ENCODE results near the gene FILIP1. TPM values are rescaled to one million over a fixed set of nuclear protein-coding genes. Genes with fewer than 3 reads are reported as not detected.

Gene FILIP1
- total and polyA plus RNA-seq, 4 experiments from 2014 or later = not detected

DNA sequence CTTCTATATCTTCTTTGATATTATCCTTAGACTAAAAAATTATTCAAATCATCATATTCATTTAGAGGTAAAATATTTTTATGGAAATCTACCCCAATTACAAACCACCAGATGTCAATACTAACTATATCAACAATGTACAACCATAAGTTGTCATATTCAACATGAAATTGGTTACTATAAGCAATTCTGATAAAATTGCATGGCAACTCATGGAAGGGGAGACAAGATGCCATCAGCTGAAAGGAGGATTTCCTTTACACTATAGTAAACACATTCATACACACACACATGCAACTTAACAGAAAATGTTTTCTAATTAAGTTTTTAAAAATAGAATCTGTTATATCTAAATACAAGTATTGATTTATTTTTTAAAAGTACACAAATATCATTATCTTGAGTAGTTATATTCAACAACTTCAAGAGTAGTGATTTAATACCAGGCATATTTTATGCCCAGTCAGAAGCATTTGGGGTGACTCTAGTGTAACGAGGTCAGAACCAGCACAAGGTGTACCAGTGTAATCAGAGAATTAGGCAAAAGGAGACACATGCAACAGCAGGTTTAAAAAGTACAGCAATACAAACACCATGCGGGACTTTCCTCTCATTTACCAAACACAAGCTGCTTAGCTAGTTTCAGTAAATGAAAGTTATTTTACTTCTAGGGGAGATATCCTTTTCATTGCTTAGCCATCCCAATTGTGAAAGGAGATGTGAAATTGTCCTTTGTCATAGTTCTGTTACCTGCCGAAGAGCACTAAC is 1.0 kb downstream of the FILIP1 start:
- ChIA-PET POLR2A (ENCODE audit: partially characterized antibody) (no interaction called here), CTCF (ENCODE audit: partially characterized antibody) (no interaction called here)
- Mint-ChIP-seq H3K4me3 (no peak overlapping the region), H3K4me1 (peaks cover 4 to 11% (median 8%) of the 10 kb centered on the region in 4 donors), H3K9me3 (no peaks in the 10 kb centered on the region), H3K27me3 (peaks cover 14 to 15% of the 10 kb centered on the region in 2 donors), H3K36me3 (no peaks in the 10 kb centered on the region), H3K27ac (no peak overlapping the region)
- Histone ChIP-seq H3K9me3 (ENCODE audit: control insufficient read depth in 1 of 2, low read length in 2 of 2) (no peaks in the 10 kb centered on the region), H3K4me3 (ENCODE audit: low read length in 2 of 2) (no peak overlapping the region), H3K27me3 (ENCODE audit: insufficient read depth, low read length) (no peaks in the 10 kb centered on the region), H3K36me3 (ENCODE audit: insufficient read depth, low read length) (no peaks in the 10 kb centered on the region), H3K4me1 (ENCODE audit: insufficient read depth, low read length) (peaks cover 9% of the 10 kb centered on the region), H3K27ac (ENCODE audit: low read depth, low read length) (no peak overlapping the region)
- no peak for DNase-seq
- intact Hi-C loops (cut with micrococcal nuclease) = no loop called here

DNA sequence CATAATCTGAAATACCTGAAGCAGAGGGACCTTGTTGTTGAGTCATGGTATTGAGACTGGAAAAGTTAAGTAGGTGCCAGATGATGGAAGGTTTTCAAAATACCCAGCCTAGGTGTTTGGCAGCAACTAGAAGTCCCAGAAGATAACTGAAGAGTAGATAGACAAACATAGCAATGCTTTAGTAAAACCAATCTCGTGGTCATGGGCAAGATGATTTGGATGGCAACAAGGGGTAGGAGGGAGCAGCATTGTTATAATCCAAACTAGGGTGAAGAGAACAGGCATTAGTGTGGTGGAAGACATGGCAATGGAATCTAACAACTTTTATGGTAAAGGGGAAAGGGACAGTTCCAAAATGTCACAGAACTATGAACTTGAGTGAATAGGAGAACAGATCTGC is 2.3 kb downstream of the FILIP1 start:
- H3K36me3 Mint-ChIP-seq = no peaks in the 10 kb centered on the region
- H3K27me3 Mint-ChIP-seq = peaks cover 14 to 16% of the 10 kb centered on the region in 2 donors
- ChIA-PET CTCF (ENCODE audit: partially characterized antibody) (no interaction called here), POLR2A (ENCODE audit: partially characterized antibody) (no interaction called here)
- H3K9me3 Mint-ChIP-seq = no peaks in the 10 kb centered on the region
- intact Hi-C loops (cut with micrococcal nuclease) = no loop called here
- Histone ChIP-seq H3K27me3 (ENCODE audit: insufficient read depth, low read length) (no peaks in the 10 kb centered on the region), H3K4me3 (ENCODE audit: low read length in 2 of 2) (no peak overlapping the region), H3K4me1 (ENCODE audit: insufficient read depth, low read length) (peaks cover 8% of the 10 kb centered on the region), H3K36me3 (ENCODE audit: insufficient read depth, low read length) (no peaks in the 10 kb centered on the region), H3K27ac (ENCODE audit: low read depth, low read length) (no peak overlapping the region), H3K9me3 (ENCODE audit: control insufficient read depth in 1 of 2, low read length in 2 of 2) (no peaks in the 10 kb centered on the region)
- H3K4me3 Mint-ChIP-seq = no peak overlapping the region
- H3K4me1 Mint-ChIP-seq = peaks cover 3 to 10% (median 5%) of the 10 kb centered on the region in 4 donors
- H3K27ac Mint-ChIP-seq = no peak overlapping the region
- DNase-seq = no peak

DNA sequence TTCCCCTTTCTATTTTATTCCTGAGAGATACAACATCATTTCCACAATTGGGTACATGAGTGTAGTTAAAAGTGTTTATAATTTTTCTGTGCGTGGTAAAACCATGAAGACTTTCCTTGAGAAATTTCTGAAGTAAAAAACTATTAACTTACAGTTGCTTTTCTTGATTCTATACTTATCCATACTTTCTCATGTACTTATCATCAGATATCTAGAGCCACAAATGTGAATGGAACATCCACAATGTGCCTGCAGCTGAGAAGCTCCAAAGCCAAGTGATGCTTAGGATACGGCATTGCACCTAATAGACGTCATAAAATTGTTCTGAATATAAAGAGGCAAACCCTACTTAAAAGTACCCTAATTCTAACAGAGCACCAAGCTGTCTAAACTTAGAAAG is 2.9 kb downstream of the FILIP1 start:
- Mint-ChIP-seq H3K4me1 (peaks cover 0 to 5% (median under 1%) of the 10 kb centered on the region in 4 donors), H3K27ac (no peak overlapping the region), H3K36me3 (no peaks in the 10 kb centered on the region), H3K27me3 (peaks cover 11 to 16% of the 10 kb centered on the region in 2 donors), H3K4me3 (no peak overlapping the region), H3K9me3 (peaks cover 0 to 2% (median 0%) of the 10 kb centered on the region in 8 donors)
- H3K27ac ChIP-seq (ENCODE audit: low read depth, low read length) = no peak overlapping the region
- CTCF ChIA-PET (ENCODE audit: partially characterized antibody) = no interaction called here
- H3K27me3 ChIP-seq (ENCODE audit: insufficient read depth, low read length) = no peaks in the 10 kb centered on the region
- intact Hi-C loops (cut with micrococcal nuclease) = no loop called here
- H3K9me3 ChIP-seq (ENCODE audit: control insufficient read depth in 1 of 2, low read length in 2 of 2) = no peaks in the 10 kb centered on the region
- peaks cover 2% of the 10 kb centered on the region for H3K4me1 ChIP-seq (ENCODE audit: insufficient read depth, low read length)
- POLR2A ChIA-PET (ENCODE audit: partially characterized antibody) = no interaction called here
- DNase-seq = no peak
- H3K36me3 ChIP-seq (ENCODE audit: insufficient read depth, low read length) = no peaks in the 10 kb centered on the region
- H3K4me3 ChIP-seq (ENCODE audit: low read length in 2 of 2) = no peak overlapping the region

DNA sequence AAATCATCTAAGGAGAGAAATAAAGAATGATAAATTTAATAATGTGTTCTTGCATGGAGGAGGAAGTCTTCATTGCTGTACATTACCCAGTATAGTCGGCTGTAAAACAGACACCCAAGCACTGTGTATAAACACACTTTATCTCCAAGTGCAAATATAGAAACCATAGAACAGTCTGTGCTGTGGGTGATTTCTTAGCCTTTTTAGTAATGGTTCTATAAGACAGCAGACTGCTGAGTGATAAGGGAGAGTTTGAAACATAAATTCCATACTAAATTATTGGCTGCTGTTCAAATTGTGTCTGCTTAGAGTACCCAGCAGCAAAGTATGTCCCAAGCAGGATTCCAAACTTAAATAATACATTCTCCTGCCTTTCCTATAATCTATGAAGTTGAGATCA is 4.6 kb downstream of the FILIP1 start:
- no peak overlapping the region for H3K4me3 Mint-ChIP-seq
- ChIA-PET CTCF (ENCODE audit: partially characterized antibody) (no interaction called here), POLR2A (ENCODE audit: partially characterized antibody) (no interaction called here)
- peaks cover 8 to 13% of the 10 kb centered on the region in 2 donors for H3K27me3 Mint-ChIP-seq
- Histone ChIP-seq H3K36me3 (ENCODE audit: insufficient read depth, low read length) (no peaks in the 10 kb centered on the region), H3K9me3 (ENCODE audit: control insufficient read depth in 1 of 2, low read length in 2 of 2) (no peaks in the 10 kb centered on the region), H3K4me3 (ENCODE audit: low read length in 2 of 2) (no peak overlapping the region), H3K27me3 (ENCODE audit: insufficient read depth, low read length) (no peaks in the 10 kb centered on the region), H3K4me1 (ENCODE audit: insufficient read depth, low read length) (no peaks in the 10 kb centered on the region), H3K27ac (ENCODE audit: low read depth, low read length) (no peak overlapping the region)
- intact Hi-C loops (cut with micrococcal nuclease) = no loop called here
- no peaks in the 10 kb centered on the region for H3K36me3 Mint-ChIP-seq
- no peak overlapping the region for H3K27ac Mint-ChIP-seq
- no peaks in the 10 kb centered on the region for H3K4me1 Mint-ChIP-seq
- H3K9me3 Mint-ChIP-seq = peaks cover 0 to 2% (median 0%) of the 10 kb centered on the region in 8 donors
- no peak for DNase-seq

DNA sequence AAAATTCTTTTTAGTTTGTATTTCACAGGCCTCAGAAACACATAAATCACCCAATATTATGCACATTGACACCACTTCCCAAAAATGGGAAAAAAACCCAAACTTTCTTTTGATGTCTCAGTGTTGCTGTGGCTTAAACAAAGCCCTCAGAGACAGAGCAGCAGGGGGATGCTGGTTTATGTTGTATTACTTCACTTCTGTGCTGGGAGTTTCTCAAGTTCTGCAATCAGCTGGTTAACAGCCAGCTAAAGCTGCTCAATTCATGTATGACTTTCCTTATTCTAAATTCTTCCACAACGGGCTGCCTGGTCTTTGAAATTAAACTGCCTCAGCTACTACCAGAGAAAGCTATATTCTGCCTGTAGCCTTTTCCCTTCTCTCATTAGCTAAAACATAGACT is 5.6 kb downstream of the FILIP1 start:
- Mint-ChIP-seq H3K4me1 (no peaks in the 10 kb centered on the region), H3K4me3 (no peak overlapping the region), H3K9me3 (peaks cover 0 to 2% (median 0%) of the 10 kb centered on the region in 8 donors), H3K27ac (no peak overlapping the region), H3K27me3 (peaks cover 7 to 12% of the 10 kb centered on the region in 2 donors), H3K36me3 (no peaks in the 10 kb centered on the region)
- CTCF ChIA-PET (ENCODE audit: partially characterized antibody) = no interaction called here
- Histone ChIP-seq H3K4me1 (ENCODE audit: insufficient read depth, low read length) (no peaks in the 10 kb centered on the region), H3K27me3 (ENCODE audit: insufficient read depth, low read length) (no peaks in the 10 kb centered on the region), H3K9me3 (ENCODE audit: control insufficient read depth in 1 of 2, low read length in 2 of 2) (no peaks in the 10 kb centered on the region), H3K27ac (ENCODE audit: low read depth, low read length) (no peak overlapping the region), H3K36me3 (ENCODE audit: insufficient read depth, low read length) (no peaks in the 10 kb centered on the region), H3K4me3 (ENCODE audit: low read length in 2 of 2) (no peak overlapping the region)
- POLR2A ChIA-PET (ENCODE audit: partially characterized antibody) = no interaction called here
- DNase-seq = no peak
- intact Hi-C loops (cut with micrococcal nuclease) = no loop called here

DNA sequence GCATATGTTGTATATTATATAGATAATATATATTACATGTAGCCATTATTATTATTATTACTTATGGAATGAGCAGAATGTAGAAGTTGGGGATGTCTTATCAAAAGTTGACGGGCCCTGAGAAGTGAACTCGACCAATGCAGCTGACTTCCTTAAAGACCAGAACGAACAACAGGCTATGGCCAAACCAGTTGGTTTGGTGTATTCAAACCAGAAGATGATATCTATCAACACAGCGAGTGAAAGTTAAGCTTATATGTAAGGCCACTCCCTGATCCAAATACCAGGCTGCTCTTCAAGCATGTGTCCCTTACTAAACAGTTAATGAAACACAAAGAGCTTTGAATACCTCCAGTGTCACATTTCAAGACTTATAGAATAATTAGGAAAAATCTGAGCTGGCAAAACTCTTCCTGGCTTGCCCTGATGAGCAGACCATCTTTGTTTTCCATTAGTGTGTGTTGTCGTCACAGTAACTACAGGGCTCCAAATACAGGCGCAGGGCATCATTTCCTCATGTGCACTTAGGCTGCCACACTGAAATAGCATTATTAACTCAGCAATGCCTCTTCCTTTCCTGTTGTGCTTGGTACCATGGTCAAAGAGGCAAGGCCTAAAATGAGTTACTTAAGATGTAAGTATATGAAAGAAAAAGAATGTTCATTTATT is 6.6 kb downstream of the FILIP1 start:
- Mint-ChIP-seq H3K27me3 (peaks cover 7 to 8% of the 10 kb centered on the region in 2 donors), H3K36me3 (no peaks in the 10 kb centered on the region), H3K4me1 (no peaks in the 10 kb centered on the region), H3K9me3 (peaks cover 0 to 2% (median 0%) of the 10 kb centered on the region in 8 donors), H3K27ac (no peak overlapping the region), H3K4me3 (no peak overlapping the region)
- DNase-seq = no peak
- Histone ChIP-seq H3K4me1 (ENCODE audit: insufficient read depth, low read length) (no peaks in the 10 kb centered on the region), H3K27me3 (ENCODE audit: insufficient read depth, low read length) (no peaks in the 10 kb centered on the region), H3K9me3 (ENCODE audit: control insufficient read depth in 1 of 2, low read length in 2 of 2) (no peaks in the 10 kb centered on the region), H3K36me3 (ENCODE audit: insufficient read depth, low read length) (no peaks in the 10 kb centered on the region), H3K4me3 (ENCODE audit: low read length in 2 of 2) (no peak overlapping the region), H3K27ac (ENCODE audit: low read depth, low read length) (no peak overlapping the region)
- intact Hi-C loops (cut with micrococcal nuclease) = no loop called here
- POLR2A ChIA-PET (ENCODE audit: partially characterized antibody) = no interaction called here
- CTCF ChIA-PET (ENCODE audit: partially characterized antibody) = no interaction called here

DNA sequence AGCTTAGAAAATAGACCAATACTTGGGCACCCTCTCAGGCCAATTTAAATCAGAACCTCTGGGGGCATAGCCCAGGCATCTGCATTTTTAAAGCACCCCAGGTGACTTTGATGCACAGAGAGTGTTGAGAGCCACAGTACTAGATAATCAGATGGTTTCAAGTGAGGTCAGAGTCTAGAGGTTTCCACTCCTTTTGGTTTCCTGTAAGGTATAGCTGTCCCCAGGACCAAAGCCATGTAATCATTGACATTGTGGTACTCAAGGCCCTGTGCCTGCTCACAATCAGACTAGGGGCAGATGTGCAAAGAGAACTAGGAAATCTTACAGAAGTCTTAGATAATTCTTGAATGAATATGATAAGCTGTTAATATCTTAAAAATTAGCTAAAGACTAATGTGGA is 9.1 kb downstream of the FILIP1 start:
- Mint-ChIP-seq H3K4me3 (no peak overlapping the region), H3K9me3 (peaks cover 0 to 2% (median 0%) of the 10 kb centered on the region in 8 donors), H3K36me3 (no peaks in the 10 kb centered on the region), H3K27ac (no peak overlapping the region), H3K4me1 (no peaks in the 10 kb centered on the region), H3K27me3 (peaks cover 3 to 10% of the 10 kb centered on the region in 2 donors)
- intact Hi-C loops (cut with micrococcal nuclease) = no loop called here
- Histone ChIP-seq H3K4me1 (ENCODE audit: insufficient read depth, low read length) (no peaks in the 10 kb centered on the region), H3K4me3 (ENCODE audit: low read length in 2 of 2) (no peak overlapping the region), H3K27me3 (ENCODE audit: insufficient read depth, low read length) (no peaks in the 10 kb centered on the region), H3K9me3 (ENCODE audit: control insufficient read depth in 1 of 2, low read length in 2 of 2) (no peaks in the 10 kb centered on the region), H3K27ac (ENCODE audit: low read depth, low read length) (no peak overlapping the region), H3K36me3 (ENCODE audit: insufficient read depth, low read length) (no peaks in the 10 kb centered on the region)
- no peak for DNase-seq
- CTCF ChIA-PET (ENCODE audit: partially characterized antibody) = no interaction called here
- POLR2A ChIA-PET (ENCODE audit: partially characterized antibody) = no interaction called here
